Tibial nerve (tissue), 4 donors: ENCODE results near the gene SLFN14. TPM values are rescaled to one million over a fixed set of nuclear protein-coding genes. Genes with fewer than 3 reads are reported as not detected.
"Not testable (repeated sequence)": the region's sequence is repeated elsewhere in the genome, so short reads cannot be mapped to it uniquely, and the experiment has no call there.

ENCODE experiments used
- DNase-seq, 2 donors: peaks; one replicate each; pipeline ENCODE4 v3.0.0-alpha.2; 2019; ENCODE audit warnings: low spot score in 2 of 2
- H3K27ac ChIP-seq, 4 donors: fragments of 200-600 bp; sonication (generic) in 3 of 4; one replicate each; pipeline ENCODE4 v1.5.1; 2017 to 2019; ENCODE audit warnings: mild to moderate bottlenecking in 1 of 4
- H3K27me3 ChIP-seq, 2 donors: fragments of 200-600 bp; sonication (generic) in 1 of 2; one replicate each; pipeline versions ENCODE4 v1.5.1 to v1.6.0; 2017 to 2019
- H3K36me3 ChIP-seq, 3 donors: fragments of 200-600 bp; sonication (generic); one replicate each; pipeline ENCODE4 v1.5.1; 2018 to 2019
- H3K4me1 ChIP-seq, 4 donors: fragments of 200-600 bp; sonication (generic) in 3 of 4; one replicate each; pipeline ENCODE4 v1.5.1; 2017 to 2019
- H3K4me3 ChIP-seq, 4 donors: fragments of 200-600 bp; sonication (generic) in 3 of 4; one replicate each; pipeline ENCODE4 v1.5.1; 2017 to 2019; ENCODE audit warnings: mild to moderate bottlenecking in 1 of 4, moderate library complexity in 1 of 4
- H3K9me3 ChIP-seq, 4 donors: fragments of 200-600 bp; sonication (generic) in 3 of 4; one replicate each; pipeline ENCODE4 v1.5.1; 2017 to 2019
- EP300 ChIP-seq, 2 donors: sonication (generic); formaldehyde crosslinking; IDR thresholded peaks; one replicate each; pipeline ENCODE4 v1.6.1; 2017; ENCODE audit warnings: antibody characterized with exemption in 2 of 2, mild to moderate bottlenecking in 1 of 2
- POLR2A ChIP-seq, 2 donors: fragments of 450-650 bp; IDR thresholded peaks; one replicate each; pipeline ENCODE4 v1.6.1; 2017; ENCODE audit warnings: antibody characterized with exemption in 2 of 2, mild to moderate bottlenecking in 2 of 2, moderate library complexity in 2 of 2
- WGBS, 2 donors: methylation state at CpG; one replicate each; pipeline ENCODE4 v1.1.5; 2018; 5-methylcytosine and 5-hydroxymethylcytosine counted together
- total RNA-seq, 4 donors: library from RNA; depleted of rRNA; stranded (reverse); fragments of >200 nt; gene quantifications; one replicate each; pipeline ENCODE4 v1.1.0, GENCODE V29; 2016
- TF ChIP-seq, protein P1 (sequence below), 5 experiments: fragments of 200-600 bp in 3 of 5; fragments of 450-650 bp in 2 of 5; sonication (generic) in 3 of 5; IDR thresholded peaks; one replicate each; pipeline ENCODE4 v1.5.1; 2016 to 2019; ENCODE audit warnings: antibody characterized with exemption in 5 of 5, mild to moderate bottlenecking in 3 of 5, moderate library complexity in 2 of 5

SLFN14 gene
- total RNA-seq, 4 donors from 2014 or later = not detected

DNA sequence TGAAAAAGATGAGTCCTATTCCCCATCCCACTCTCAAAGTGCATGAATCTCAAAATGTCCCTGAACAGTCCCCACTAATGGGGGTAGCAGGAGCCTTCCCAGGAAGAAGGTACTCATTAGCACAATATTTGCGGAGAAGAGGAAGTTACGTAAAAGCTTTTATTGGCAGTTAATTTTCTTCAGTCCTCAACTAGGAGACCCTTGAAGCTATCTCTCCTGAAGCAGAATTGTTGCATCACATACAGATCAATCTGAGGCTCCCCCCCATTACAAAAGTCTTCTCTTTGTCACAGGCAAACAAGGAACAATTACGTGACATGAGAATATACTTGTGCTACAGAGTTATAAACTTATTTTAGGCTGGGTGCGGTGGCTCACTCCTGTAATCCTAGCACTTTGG is 37.3 kb downstream of the SLFN14 start:
- Histone ChIP-seq H3K27me3 (no peaks in the 10 kb centered on the region), H3K4me3 (no peak overlapping the region), H3K4me1 (no peaks in the 10 kb centered on the region), H3K9me3 (no peaks in the 10 kb centered on the region), H3K36me3 (no peaks in the 10 kb centered on the region), H3K27ac (no peak overlapping the region)
- TF ChIP-seq EP300 (IDR thresholded peaks at IDR 0.05) (no peak), POLR2A (IDR thresholded peaks at IDR 0.05) (no peak)
- TF ChIP-seq, protein P1, sequence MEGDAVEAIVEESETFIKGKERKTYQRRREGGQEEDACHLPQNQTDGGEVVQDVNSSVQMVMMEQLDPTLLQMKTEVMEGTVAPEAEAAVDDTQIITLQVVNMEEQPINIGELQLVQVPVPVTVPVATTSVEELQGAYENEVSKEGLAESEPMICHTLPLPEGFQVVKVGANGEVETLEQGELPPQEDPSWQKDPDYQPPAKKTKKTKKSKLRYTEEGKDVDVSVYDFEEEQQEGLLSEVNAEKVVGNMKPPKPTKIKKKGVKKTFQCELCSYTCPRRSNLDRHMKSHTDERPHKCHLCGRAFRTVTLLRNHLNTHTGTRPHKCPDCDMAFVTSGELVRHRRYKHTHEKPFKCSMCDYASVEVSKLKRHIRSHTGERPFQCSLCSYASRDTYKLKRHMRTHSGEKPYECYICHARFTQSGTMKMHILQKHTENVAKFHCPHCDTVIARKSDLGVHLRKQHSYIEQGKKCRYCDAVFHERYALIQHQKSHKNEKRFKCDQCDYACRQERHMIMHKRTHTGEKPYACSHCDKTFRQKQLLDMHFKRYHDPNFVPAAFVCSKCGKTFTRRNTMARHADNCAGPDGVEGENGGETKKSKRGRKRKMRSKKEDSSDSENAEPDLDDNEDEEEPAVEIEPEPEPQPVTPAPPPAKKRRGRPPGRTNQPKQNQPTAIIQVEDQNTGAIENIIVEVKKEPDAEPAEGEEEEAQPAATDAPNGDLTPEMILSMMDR (IDR thresholded peaks at IDR 0.05) = no peak
- DNase-seq = no peak
- WGBS, 2 donors = 66 to 68% methylated on average over 4 of the region's 4 CpGs

DNA sequence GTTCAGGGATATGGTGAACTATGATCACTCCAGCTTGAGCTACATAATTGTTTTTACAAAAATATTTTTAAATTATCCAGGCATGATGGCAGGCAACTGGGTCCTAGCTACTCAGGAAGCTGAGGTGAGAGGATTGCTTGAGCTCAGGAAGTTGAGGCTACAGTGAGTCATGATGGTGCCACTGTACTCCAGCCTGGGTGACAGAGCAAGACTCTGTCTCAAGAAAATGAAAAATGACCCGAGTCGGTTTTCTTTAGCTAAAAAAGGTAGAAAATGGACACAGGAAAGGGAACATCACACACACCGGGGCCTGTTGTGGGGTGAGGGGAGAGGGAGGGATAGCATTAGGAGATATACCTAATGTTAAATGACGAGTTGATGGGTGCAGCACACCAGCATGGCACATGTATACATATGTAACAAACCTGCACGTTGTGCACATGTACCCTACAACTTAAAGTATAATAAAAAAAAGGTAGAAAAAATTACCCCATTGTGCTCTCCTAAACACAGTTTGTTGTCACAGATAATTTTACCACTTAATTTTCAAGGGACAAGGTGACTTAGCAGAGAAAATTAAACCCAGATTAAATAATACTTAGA is 38.9 kb downstream of the SLFN14 start:
- H3K9me3 ChIP-seq = not testable (repeated sequence)
- WGBS, 2 donors = 65 to 70% methylated on average over 5 of the region's 5 CpGs

GRCh38 chr17:35521150-35521549 is 39.5 kb downstream of the SLFN14 start:
- peaks cover 0 to 5% of the 10 kb centered on the region in 2 donors for H3K27me3 ChIP-seq

More for the DNA sequence above, 38.9 kb downstream of the SLFN14 start:
- H3K27ac ChIP-seq, H3K4me3 ChIP-seq, DNase-seq, H3K27me3 ChIP-seq, H3K36me3 ChIP-seq, H3K4me1 ChIP-seq: not testable (repeated sequence)

DNA sequence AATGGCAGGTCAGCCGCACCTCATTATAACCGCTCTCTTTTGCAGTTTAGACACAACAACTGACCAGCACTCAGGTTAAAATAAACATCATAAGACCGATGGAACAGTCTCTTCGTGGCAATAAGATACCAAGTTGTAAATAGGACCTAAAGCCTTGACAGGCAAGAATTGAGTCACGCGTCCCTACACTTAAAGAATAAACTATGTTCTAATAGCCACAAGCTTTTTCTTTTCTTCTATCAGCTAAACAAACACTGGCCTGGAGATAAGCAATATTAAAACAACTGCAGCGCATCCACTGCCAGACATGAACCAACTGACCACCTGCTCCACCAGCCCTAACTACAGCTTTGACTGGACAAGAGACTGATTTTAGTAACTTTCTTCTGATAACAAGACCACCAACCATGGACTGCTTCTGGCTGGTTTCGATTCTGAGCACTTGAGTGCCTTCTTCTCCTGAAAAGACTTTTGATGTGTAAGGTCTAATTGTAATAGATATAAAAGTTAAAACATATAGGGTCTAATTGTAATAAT is 40.6 kb downstream of the SLFN14 start:
- Histone ChIP-seq H3K27me3 (peaks cover 0 to 17% of the 10 kb centered on the region in 2 donors), H3K4me3 (no peak overlapping the region), H3K9me3 (no peaks in the 10 kb centered on the region), H3K36me3 (no peaks in the 10 kb centered on the region), H3K4me1 (no peaks in the 10 kb centered on the region), H3K27ac (no peak overlapping the region)
- 89 to 92% methylated on average over 8 of the region's 8 CpGs for WGBS, 2 donors
- no peak for DNase-seq
- TF ChIP-seq EP300 (IDR thresholded peaks at IDR 0.05) (no peak), POLR2A (IDR thresholded peaks at IDR 0.05) (no peak)
- TF ChIP-seq, protein P1 (IDR thresholded peaks at IDR 0.05) = no peak

More at GRCh38 chr17:35521150-35521549, 39.5 kb downstream of the SLFN14 start:
- DNase-seq = no peak
- Histone ChIP-seq H3K4me1 (no peaks in the 10 kb centered on the region), H3K27ac (no peak overlapping the region), H3K36me3 (no peaks in the 10 kb centered on the region), H3K9me3 (no peaks in the 10 kb centered on the region), H3K4me3 (no peak overlapping the region)
- TF ChIP-seq, protein P1 (IDR thresholded peaks at IDR 0.05) = no peak
- TF ChIP-seq EP300 (IDR thresholded peaks at IDR 0.05) = no peak
- TF ChIP-seq POLR2A (IDR thresholded peaks at IDR 0.05) = no peak
- 72 to 84% methylated on average over 1 of the region's 1 CpG for WGBS, 2 donors

- Histone ChIP-seq H3K4me1 (no peaks in the 10 kb centered on the region), H3K27me3 (peaks cover 0 to 19% of the 10 kb centered on the region in 2 donors), H3K27ac (no peak overlapping the region), H3K36me3 (no peaks in the 10 kb centered on the region), H3K9me3 (no peaks in the 10 kb centered on the region), H3K4me3 (no peak overlapping the region)
- TF ChIP-seq, protein P1 (IDR thresholded peaks at IDR 0.05) = no peak
- no peak for TF ChIP-seq POLR2A (IDR thresholded peaks at IDR 0.05)
- no peak for TF ChIP-seq EP300 (IDR thresholded peaks at IDR 0.05)
- WGBS, 2 donors = 81 to 82% methylated on average over 3 of the region's 3 CpGs
- DNase-seq = no peak
Observed at GRCh38 chr17:35519439-35519838, 41.2 kb downstream of the SLFN14 start.

GRCh38 chr17:35518431-35518830 is 42.2 kb downstream of the SLFN14 start:
- H3K9me3 ChIP-seq, DNase-seq, H3K27ac ChIP-seq, H3K4me1 ChIP-seq, H3K36me3 ChIP-seq, H3K4me3 ChIP-seq: not testable (repeated sequence)
- WGBS, 2 donors = 87 to 88% methylated on average over 5 of the region's 5 CpGs
- H3K27me3 ChIP-seq = peaks cover 0 to 19% of the 10 kb centered on the region in 2 donors
